Stimulated activated CD8-positive, alpha-beta memory T cell treated with anti-CD3 and anti-CD28 coated beads, Interleukin-7, amount 100 ng/mL, for 48 hours (primary cell): ENCODE data around the gene ZBED2.
"Not testable (repeated sequence)": the region's sequence is repeated elsewhere in the genome, so short reads cannot be mapped to it uniquely, and the experiment has no call there.

ENCODE experiments used
- DNase-seq, 2 donors: peaks; one replicate each; pipeline ENCODE4 v3.0.0-alpha.2; 2020; ENCODE audit warnings: low read depth in 1 of 2; ENCODE audit errors: extremely low read depth in 1 of 2

Gene ZBED2

GRCh38 chr3:111577798-111578685 lies 17.1 kb downstream of the ZBED2 start:
- DNase-seq = no peak

- no peak for DNase-seq
Measured at GRCh38 chr3:111577113-111577512, 18.0 kb downstream of the ZBED2 start.

- no peak for DNase-seq
Measured at GRCh38 chr3:111571907-111572460, 23.2 kb downstream of the ZBED2 start.

GRCh38 chr3:111571282-111571681 lies 23.9 kb downstream of the ZBED2 start:
- no peak for DNase-seq

GRCh38 chr3:111570404-111571030 lies 24.6 kb downstream of the ZBED2 start:
- DNase-seq = no peak

GRCh38 chr3:111568911-111569310 lies 26.2 kb downstream of the ZBED2 start:
- no peak for DNase-seq

GRCh38 chr3:111568355-111568754 lies 26.8 kb downstream of the ZBED2 start:
- no peak for DNase-seq

GRCh38 chr3:111566844-111567243 lies 28.3 kb downstream of the ZBED2 start:
- DNase-seq = no peak

- not testable (repeated sequence) for DNase-seq
Measured at GRCh38 chr3:111561902-111562301, 33.2 kb downstream of the ZBED2 start.

GRCh38 chr3:111548756-111549155 lies 46.4 kb downstream of the ZBED2 start:
- DNase-seq = no peak

- no peak for DNase-seq
Measured at GRCh38 chr3:111548092-111548491, 47.1 kb downstream of the ZBED2 start.

GRCh38 chr3:111547631-111548030 lies 47.5 kb downstream of the ZBED2 start:
- DNase-seq = peak in 1 of 2 donors; percentile 45

- no peak for DNase-seq
Measured at GRCh38 chr3:111545349-111545748, 49.8 kb downstream of the ZBED2 start.
